K562 (cell line): ENCODE data around the gene LPCAT3. TPM values are rescaled to one million over a fixed set of nuclear protein-coding genes. Genes with fewer than 3 reads are reported as not detected.

Source experiments
- ATAC-seq: fragments of 200-7000 bp; cut with Tn5 transposase; 3 replicates; pipeline ENCODE4 v1.9.1; 2020; ENCODE audit warnings: moderate library complexity
- BruUV-seq: library from RNA; stranded (reverse); fragments of 400-500 nt; replicated peaks from 2 replicates; lab custom pipeline; 2021; lab: Mats Ljungman, UMichigan
- CTCF ChIA-PET: fragments of 300-600 bp; formaldehyde crosslinking; extraction: SDS; loops from one replicate; lab custom pipeline; 2021; ENCODE audit warnings: low intra/inter-chr PET ratio; lab: Yijun Ruan, JAX
- POLR2A ChIA-PET: fragments of 300-600, 350-650 bp; sonication (Branson Sonifier 250); formaldehyde crosslinking; extraction: SDS; loops from one replicate; lab custom pipeline; 2021; ENCODE audit warnings: antibody characterized with exemption, inconsistent platforms; lab: Yijun Ruan, JAX
- DNase-seq, 4 experiments: peaks; one replicate each; pipeline versions ENCODE4 v3.0.0 to v3.0.0-alpha.2; 2011 to 2018; ENCODE audit warnings: low spot score in 3 of 4, mixed read lengths in 3 of 4; ENCODE audit errors: extremely low read depth in 1 of 4
- FAIRE-seq: peaks from 2 replicates; lab custom pipeline; 2011; peaks lifted over from hg19 to GRCh38; lab: Jason Lieb, UNC
- H2AFZ ChIP-seq: 2 replicates; pipeline ENCODE4 v1.6.0; 2011; ENCODE audit warnings: low read depth, low read length, control low read depth, inconsistent platforms
- H3K27ac ChIP-seq: fragments of 200-600 bp; 3 replicates; pipeline ENCODE4 v1.8.0; 2011; ENCODE audit warnings: low read depth, mild to moderate bottlenecking, control low read depth, inconsistent platforms, low read length, moderate library complexity, mixed read lengths; ENCODE audit errors: extremely low read depth
- H3K27me3 ChIP-seq, 2 experiments: fragments of 300-600 bp in 1 of 2; 2 replicates in 1 of 2; 3 replicates in 1 of 2; pipeline versions ENCODE4 v1.6.0 to v1.8.0; 2011; ENCODE audit warnings: inconsistent platforms in 2 of 2, low read length in 2 of 2, mild to moderate bottlenecking in 1 of 2, mixed read lengths in 1 of 2, moderate library complexity in 1 of 2; ENCODE audit not compliant: control insufficient read depth in 2 of 2, insufficient read depth in 2 of 2
- H3K36me3 ChIP-seq: fragments of 300-600 bp; 3 replicates; pipeline ENCODE4 v1.8.0; 2011; ENCODE audit warnings: mild to moderate bottlenecking, low read length, inconsistent platforms; ENCODE audit not compliant: control insufficient read depth, insufficient read depth
- H3K4me1 ChIP-seq, 2 experiments: fragments of 200-600 bp in 1 of 2; replicated peaks in 1 of 2; 2 replicates in 1 of 2; 3 replicates in 1 of 2; pipeline versions ENCODE4 v1.5.1 to v1.8.0; 2011; ENCODE audit warnings: inconsistent platforms in 2 of 2, low read length in 2 of 2, mild to moderate bottlenecking in 1 of 2, mixed read lengths in 1 of 2, moderate library complexity in 1 of 2; ENCODE audit not compliant: control insufficient read depth in 2 of 2, insufficient read depth in 2 of 2
- H3K4me2 ChIP-seq: 2 replicates; pipeline ENCODE4 v1.6.1; 2011; ENCODE audit warnings: low read length, control low read depth, inconsistent platforms, mixed read lengths; ENCODE audit not compliant: insufficient read depth
- H3K4me3 ChIP-seq: fragments of 200-600 bp; sonication (generic), shearing (Covaris generic); 2 replicates; pipeline ENCODE4 v1.5.1; 2016; ENCODE audit warnings: control low read depth, inconsistent platforms
- H3K79me2 ChIP-seq: fragments of 200-600 bp; 3 replicates; pipeline ENCODE4 v1.8.0; 2011; ENCODE audit warnings: low read length, inconsistent platforms; ENCODE audit not compliant: control insufficient read depth, insufficient read depth
- H3K9ac ChIP-seq, 2 experiments: 2 replicates each; pipeline versions ENCODE4 v1.6.0 to v1.6.1; 2011; ENCODE audit warnings: low read depth in 2 of 2, low read length in 2 of 2, control low read depth in 1 of 2, inconsistent platforms in 1 of 2, mild to moderate bottlenecking in 1 of 2, mixed read lengths in 1 of 2; ENCODE audit not compliant: insufficient read depth in 1 of 2
- H3K9me1 ChIP-seq: one replicate; pipeline ENCODE4 v1.6.0; 2011; ENCODE audit warnings: inconsistent platforms, mild to moderate bottlenecking, low read length, moderate library complexity; ENCODE audit not compliant: control insufficient read depth, insufficient read depth
- H3K9me3 ChIP-seq: replicated peaks from 2 replicates; pipeline ENCODE4 v1.5.1; 2011; ENCODE audit warnings: low read depth, low read length, inconsistent platforms; ENCODE audit not compliant: control insufficient read depth, insufficient read depth
- H4K20me1 ChIP-seq: replicated peaks from 2 replicates; pipeline ENCODE4 v1.6.1; 2011; ENCODE audit warnings: low read length, inconsistent platforms, mixed read lengths; ENCODE audit not compliant: control insufficient read depth, insufficient read depth
- ETS2 ChIP-seq: IDR thresholded peaks from 2 replicates; pipeline ENCODE4 v1.6.1; 2016; ENCODE audit warnings: borderline replicate concordance, missing genetic modification characterization, mild to moderate bottlenecking, moderate library complexity, missing compliant biosample characterization; ENCODE audit not compliant: poor library complexity, severe bottlenecking
- EZH2 ChIP-seq: IDR thresholded peaks from 2 replicates; pipeline ENCODE4 v1.6.1; 2012; ENCODE audit warnings: low read depth, mild to moderate bottlenecking, inconsistent platforms, low read length, borderline replicate concordance
- GABPA ChIP-seq: fragments of 200-800 bp; sonication (Bioruptor generic); conservative IDR thresholded peaks from 2 replicates; pipeline ENCODE4 v1.6.1; 2016; ENCODE audit warnings: low read depth, missing genetic modification characterization, missing compliant biosample characterization
- HDAC1 ChIP-seq, 2 experiments: fragments of 450-650 bp; IDR thresholded peaks; 2 replicates each; pipeline ENCODE4 v1.6.1; 2016 to 2017; ENCODE audit warnings: inconsistent platforms in 1 of 2, mild to moderate bottlenecking in 1 of 2, moderate library complexity in 1 of 2
- HMBOX1 ChIP-seq: sonication (generic); IDR thresholded peaks from 2 replicates; pipeline ENCODE4 v1.6.1; 2016
- JUN ChIP-seq, 2 experiments: sonication (generic) in 1 of 2; formaldehyde crosslinking in 1 of 2; IDR thresholded peaks; 2 replicates each; pipeline versions ENCODE4 v1.6.1 to v1.8.0; 2012 to 2022; ENCODE audit warnings: borderline replicate concordance in 2 of 2, mild to moderate bottlenecking in 2 of 2, improper control_type of control experiment in 1 of 2, low read depth in 1 of 2, low read length in 1 of 2, missing genetic modification reagents in 1 of 2
- RCOR1 ChIP-seq, 2 experiments: IDR thresholded peaks; 2 replicates each; pipeline ENCODE4 v1.6.1; 2012; ENCODE audit warnings: low read depth in 2 of 2, low read length in 2 of 2, borderline replicate concordance in 1 of 2, improper control_type of control experiment in 1 of 2
- ZNF263 ChIP-seq: sonication (generic); formaldehyde crosslinking; IDR thresholded peaks from 2 replicates; pipeline ENCODE4 v1.8.0; 2022; ENCODE audit warnings: mild to moderate bottlenecking, missing genetic modification reagents, borderline replicate concordance
- ZNF717 ChIP-seq: fragments of 250-450 bp; sonication (Bioruptor Pico); IDR thresholded peaks from 2 replicates; pipeline ENCODE4 v1.5.0; 2021
- WGBS: fragments of 100-300 bp; shearing (Covaris generic); methylation state at CpG from one replicate; pipeline ENCODE4 v1.1.6; 2016; ENCODE audit warnings: low coverage, mixed read lengths; ENCODE audit not compliant: insufficient coverage; ENCODE audit errors: missing lambda C conversion rate; 5-methylcytosine and 5-hydroxymethylcytosine counted together
- in situ Hi-C: fragments of 300-500 bp; cut with MboI; formaldehyde crosslinking; loops from 4 replicates; pipeline ENCODE4 v1.15.0; 2018; ENCODE audit warnings: inconsistent platforms, mixed read lengths
- intact Hi-C: fragments of 100-400 bp; cut with micrococcal nuclease; formaldehyde crosslinking; loops from 2 replicates; pipeline ENCODE4 v1.14.2; 2022
- polyA plus RNA-seq, 8 experiments: library from polyadenylated mRNA; depleted of rRNA in 4 of 8; stranded (reverse) in 5 of 8; unstranded in 3 of 8; fragments of >200 nt; fragmentation: Nextera tagmentation in 2 of 8; fragmentation: Illumina TruSeq in 1 of 8; extraction: Ambion mirVana in 2 of 8; extraction: Trizol in 1 of 8; gene quantifications; 2 replicates each; pipeline versions ENCODE4 v1.2.1 to v1.2.3, GENCODE V29; 2011 to 2014; ENCODE audit warnings: inconsistent platforms in 1 of 8, missing spikeins in 1 of 8
- total RNA-seq, 7 experiments: library from RNA; depleted of rRNA in 6 of 7; stranded (reverse); fragments of >200 nt in 6 of 7; fragmentation: Illumina TruSeq in 2 of 7; extraction: Trizol in 2 of 7; gene quantifications; 2 replicates each; pipeline versions ENCODE4 v1.2.1 to v1.2.3, GENCODE V29; 2011 to 2021; ENCODE audit warnings: low replicate concordance in 1 of 7
- TF ChIP-seq, protein P1 (sequence below), 2 experiments: fragments of 450-650 bp; formaldehyde crosslinking in 1 of 2; IDR thresholded peaks; 2 replicates each; pipeline versions ENCODE4 v1.4.0 to v1.6.1; 2014 to 2020; ENCODE audit warnings: mild to moderate bottlenecking in 2 of 2, borderline replicate concordance in 1 of 2, low read depth in 1 of 2

Gene LPCAT3
- total and polyA plus RNA-seq, 9 of the 15 experiments (the other 6 are each of a cell fraction or from before 2014, with no cell fraction given) = 4.9 to 52.5 (median 25.3) TPM

DNA sequence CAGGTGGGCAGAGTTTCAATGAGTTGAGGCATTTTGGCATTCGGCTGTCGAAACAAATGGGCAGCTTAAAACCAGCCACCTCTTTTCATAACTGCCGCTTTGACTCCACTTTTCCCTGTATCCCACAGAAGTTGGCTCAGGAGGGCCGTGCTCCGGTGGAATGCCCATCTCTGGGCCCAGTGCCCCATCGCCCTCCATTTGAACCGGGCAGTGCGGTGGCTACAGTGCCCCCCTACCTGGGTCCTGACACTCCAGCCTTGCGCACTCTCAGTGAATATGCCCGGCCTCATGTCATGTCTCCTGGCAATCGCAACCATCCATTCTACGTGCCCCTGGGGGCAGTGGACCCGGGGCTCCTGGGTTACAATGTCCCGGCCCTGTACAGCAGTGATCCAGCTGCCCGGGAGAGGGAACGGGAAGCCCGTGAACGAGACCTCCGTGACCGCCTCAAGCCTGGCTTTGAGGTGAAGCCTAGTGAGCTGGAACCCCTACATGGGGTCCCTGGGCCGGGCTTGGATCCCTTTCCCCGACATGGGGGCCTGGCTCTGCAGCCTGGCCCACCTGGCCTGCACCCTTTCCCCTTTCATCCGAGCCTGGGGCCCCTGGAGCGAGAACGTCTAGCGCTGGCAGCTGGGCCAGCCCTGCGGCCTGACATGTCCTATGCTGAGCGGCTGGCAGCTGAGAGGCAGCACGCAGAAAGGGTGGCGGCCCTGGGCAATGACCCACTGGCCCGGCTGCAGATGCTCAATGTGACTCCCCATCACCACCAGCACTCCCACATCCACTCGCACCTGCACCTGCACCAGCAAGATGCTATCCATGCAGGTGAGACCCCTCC lies 79.7 kb downstream of the LPCAT3 start:
- H4K20me1 ChIP-seq = no peaks in the 10 kb centered on the region
- ATAC-seq (no peak), FAIRE-seq (no peak), DNase-seq (no peak)
- ChIA-PET POLR2A (interaction anchor here (0.5 to 2.8 kb wide), 12 partner anchors 9 to 405 kb away, joined by 3 to 18 read pairs (median 4); partner anchors contain the start of genes ATN1 and SPSB2), CTCF (no interaction called here)
- H3K9me3 ChIP-seq = no peaks in the 10 kb centered on the region
- in situ Hi-C loops = no loop called here
- no peaks in the 10 kb centered on the region for H3K27me3 ChIP-seq
- peak overlapping the region; percentile 54; the same call in 1 of the 2 replicates for H2AFZ ChIP-seq
- H3K9me1 ChIP-seq = no peaks in the 10 kb centered on the region
- H3K36me3 ChIP-seq = peaks cover 69% of the 10 kb centered on the region; the same call in 2 of the 3 replicates
- H3K79me2 ChIP-seq = peaks cover 1% of the 10 kb centered on the region; the same call in 2 of the 3 replicates
- H3K4me3 ChIP-seq = peak overlapping the region; percentile 44; the same call in 1 of the 2 replicates
- WGBS = 82% methylated on average over 31 of the region's 32 CpGs
- H3K4me2 ChIP-seq = peak overlapping the region; percentile 82
- H3K27ac ChIP-seq = peak overlapping the region; percentile 79; the same call in 2 of the 3 replicates
- BruUV-seq = no TSS peak
- H3K4me1 ChIP-seq = peaks cover 7 to 56% of the 10 kb centered on the region in 2 experiments; a peak in 4 of 5 replicates
- H3K9ac ChIP-seq = peak overlapping the region; percentile 84 to 97
- intact Hi-C loops = no loop called here
- TF ChIP-seq EZH2 (no peak), RCOR1 (IDR thresholded peaks at IDR 0.05; ENCODE audit: borderline replicate concordance in 1 of 2, low read depth in 2 of 2, low read length in 2 of 2) (no peak), ZNF717 (no peak), ETS2 (tag) (no peak), ZNF263 (CRISPR knock-in tag) (no peak), JUN (IDR thresholded peaks at IDR 0.05; ENCODE audit: borderline replicate concordance, low read depth, low read length) (no peak), JUN (CRISPR knock-in tag; IDR thresholded peaks at IDR 0.05; ENCODE audit: borderline replicate concordance) (no peak), HMBOX1 (no peak), HDAC1 (IDR thresholded peaks at IDR 0.05) (no peak), GABPA (no peak)
- TF ChIP-seq, protein P1, sequence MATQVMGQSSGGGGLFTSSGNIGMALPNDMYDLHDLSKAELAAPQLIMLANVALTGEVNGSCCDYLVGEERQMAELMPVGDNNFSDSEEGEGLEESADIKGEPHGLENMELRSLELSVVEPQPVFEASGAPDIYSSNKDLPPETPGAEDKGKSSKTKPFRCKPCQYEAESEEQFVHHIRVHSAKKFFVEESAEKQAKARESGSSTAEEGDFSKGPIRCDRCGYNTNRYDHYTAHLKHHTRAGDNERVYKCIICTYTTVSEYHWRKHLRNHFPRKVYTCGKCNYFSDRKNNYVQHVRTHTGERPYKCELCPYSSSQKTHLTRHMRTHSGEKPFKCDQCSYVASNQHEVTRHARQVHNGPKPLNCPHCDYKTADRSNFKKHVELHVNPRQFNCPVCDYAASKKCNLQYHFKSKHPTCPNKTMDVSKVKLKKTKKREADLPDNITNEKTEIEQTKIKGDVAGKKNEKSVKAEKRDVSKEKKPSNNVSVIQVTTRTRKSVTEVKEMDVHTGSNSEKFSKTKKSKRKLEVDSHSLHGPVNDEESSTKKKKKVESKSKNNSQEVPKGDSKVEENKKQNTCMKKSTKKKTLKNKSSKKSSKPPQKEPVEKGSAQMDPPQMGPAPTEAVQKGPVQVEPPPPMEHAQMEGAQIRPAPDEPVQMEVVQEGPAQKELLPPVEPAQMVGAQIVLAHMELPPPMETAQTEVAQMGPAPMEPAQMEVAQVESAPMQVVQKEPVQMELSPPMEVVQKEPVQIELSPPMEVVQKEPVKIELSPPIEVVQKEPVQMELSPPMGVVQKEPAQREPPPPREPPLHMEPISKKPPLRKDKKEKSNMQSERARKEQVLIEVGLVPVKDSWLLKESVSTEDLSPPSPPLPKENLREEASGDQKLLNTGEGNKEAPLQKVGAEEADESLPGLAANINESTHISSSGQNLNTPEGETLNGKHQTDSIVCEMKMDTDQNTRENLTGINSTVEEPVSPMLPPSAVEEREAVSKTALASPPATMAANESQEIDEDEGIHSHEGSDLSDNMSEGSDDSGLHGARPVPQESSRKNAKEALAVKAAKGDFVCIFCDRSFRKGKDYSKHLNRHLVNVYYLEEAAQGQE (IDR thresholded peaks at IDR 0.05; ENCODE audit: borderline replicate concordance) = no peak
- TF ChIP-seq, protein P1 (CRISPR knock-in tag; IDR thresholded peaks at IDR 0.05; ENCODE audit: low read depth) = no peak
